ENCODE results near the gene TTC9C. TPM values are rescaled to one million over a fixed set of nuclear protein-coding genes. Genes with fewer than 3 reads are reported as not detected.
A peak's percentile ranks its signal among the peaks of the same experiment; 100 is the strongest.

TTC9C gene
- total and polyA plus RNA-seq, 2 of the 13 experiments (the other 11 are each of a cell fraction or from before 2014, with no cell fraction given), result 28.0 to 36.4 TPM

GRCh38 chr11:62713343-62713742 lies 14.9 kb upstream of the TTC9C start:
- Histone ChIP-seq H4K20me1 (ENCODE audit: insufficient read depth, low read length) (no peaks in the 10 kb centered on the region; the same call in 1 of the 2 replicates), H3K27ac (ENCODE audit: extremely low read length, insufficient read depth, low read length) (peak overlapping the region; percentile 30), H3K4me1 (ENCODE audit: insufficient read depth, low read length) (no peaks in the 10 kb centered on the region), H3K79me2 (ENCODE audit: insufficient read depth, low read length) (peaks cover 5% of the 10 kb centered on the region), H3K4me3 (replicated peaks in 1 of 3; ENCODE audit: insufficient read depth in 1 of 3, low read depth in 2 of 3, low read length in 3 of 3) (no peak overlapping the region), H3K9ac (ENCODE audit: insufficient read depth, low read depth, low read length) (no peak overlapping the region), H3K36me3 (replicated peaks in 1 of 2; ENCODE audit: control insufficient read depth in 1 of 2, insufficient read depth in 2 of 2, low read length in 2 of 2) (peaks cover 27 to 90% of the 10 kb centered on the region in 2 experiments), H2AFZ (ENCODE audit: low read length) (no peak overlapping the region), H3K27me3 (ENCODE audit: control insufficient read depth in 1 of 2, insufficient read depth in 2 of 2, low read length in 2 of 2) (no peaks in the 10 kb centered on the region), H3K9me3 (ENCODE audit: low read length) (no peaks in the 10 kb centered on the region), H3K4me2 (ENCODE audit: low read depth, low read length) (no peak overlapping the region)
- POLR2A ChIA-PET, result interaction anchor here (1.3 to 1.5 kb wide), 2 partner anchors 14 to 60 kb away, joined by 3 read pairs; partner anchors contain the start of genes HNRNPUL2 and INTS5
- intact Hi-C loops (cut with micrococcal nuclease; ENCODE audit: unreplicated experiment), result no loop called here
- FAIRE-seq (no peak), ATAC-seq (peak; percentile 43), DNase-seq (ENCODE audit: low spot score) (no peak)
- in situ Hi-C loops (cut with HindIII; ENCODE audit: extremely low pct_ligation_motif_present, low pct_unique_long_range_greater_than_20kb), result no loop called here
- no peak for TF ChIP-seq EP300 (IDR thresholded peaks at IDR 0.05; ENCODE audit: low read depth in 2 of 2, low read length in 2 of 2)
- no peak for TF ChIP-seq EP300 (CRISPR knock-in tag; IDR thresholded peaks at IDR 0.05; ENCODE audit: borderline replicate concordance)
- no peak for TF ChIP-seq ZNF382 (CRISPR knock-in tag; IDR thresholded peaks at IDR 0.05; ENCODE audit: borderline replicate concordance)
- no peak for TF ChIP-seq ZNF570 (CRISPR knock-in tag; IDR thresholded peaks at IDR 0.05; ENCODE audit: borderline replicate concordance)
- TF ChIP-seq POLR2AphosphoS5 (IDR thresholded peaks at IDR 0.05; ENCODE audit: low read depth, low read length), result peak; percentile 20; the same call in 1 of the 2 replicates
- no peak for TF ChIP-seq YY1 (IDR thresholded peaks at IDR 0.05; ENCODE audit: insufficient read depth, insufficient replicate concordance, low read depth, low read length)
- 0 out of 2 replicates have a peak, but pooled peaks have one; percentile 11 for TF ChIP-seq FOSL2 (CRISPR knock-in tag; IDR thresholded peaks at IDR 0.05)
- TF ChIP-seq ZNF143 (CRISPR knock-in tag; IDR thresholded peaks at IDR 0.05), result no peak
- no peak for TF ChIP-seq EED (CRISPR knock-in tag; IDR thresholded peaks at IDR 0.05)
- TF ChIP-seq AHDC1 (CRISPR knock-in tag; IDR thresholded peaks at IDR 0.05; ENCODE audit: borderline replicate concordance), result no peak
- no peak for TF ChIP-seq ZNF512 (CRISPR knock-in tag; IDR thresholded peaks at IDR 0.05)
- no peak for TF ChIP-seq PRPF4 (IDR thresholded peaks at IDR 0.05; ENCODE audit: low read depth, low read length, poor library complexity, severe bottlenecking)
- no peak for TF ChIP-seq FOXM1 (CRISPR knock-in tag; IDR thresholded peaks at IDR 0.05)
- TF ChIP-seq ZNF33B (CRISPR knock-in tag; IDR thresholded peaks at IDR 0.05), result no peak
- no peak for TF ChIP-seq ZNF678 (CRISPR knock-in tag; IDR thresholded peaks at IDR 0.05)
- no peak for TF ChIP-seq NKX3-1 (CRISPR knock-in tag; IDR thresholded peaks at IDR 0.05)
- CTCF ChIA-PET (ENCODE audit: low intra/inter-chr PET ratio, low total read pairs), result no interaction called here
- WGBS (ENCODE audit: low lambda C conversion rate), result 87% methylated on average over 2 of the region's 2 CpGs
- TSS peak; percentile 25 for BruUV-seq (replicated peaks)
